Left colon (tissue), 2 donors: ENCODE results near the gene RNH1. TPM values are rescaled to one million over a fixed set of nuclear protein-coding genes. Genes with fewer than 3 reads are reported as not detected.

Experiments
- ATAC-seq: fragments of 200-7000 bp; cut with Tn5 transposase; one replicate; pipeline ENCODE4 v1.9.1; 2020; ENCODE audit warnings: mild to moderate bottlenecking, moderate library complexity
- DNase-seq, 2 donors: peaks; one replicate each; pipeline ENCODE4 v3.0.0-alpha.2; 2020
- intact Hi-C, 2 donors: fragments of 100-400 bp; cut with DNase I in 1 of 2; cut with micrococcal nuclease in 1 of 2; formaldehyde crosslinking; loops; one replicate each; pipeline versions ENCODE4 v1.11.2 to v1.14.0; 2022; cut with DNase I, micrococcal nuclease
- total RNA-seq, 2 donors: library from RNA; stranded (reverse); fragmentation: NEBNext Ultra II Directional; extraction: Animal tissue kit (Norgen Biotek cat#: 25700); gene quantifications; one replicate each; pipeline ENCODE4 v1.2.1, GENCODE V29; 2021
- donor health status: DM: no; HTN: no; CAD: no.
- donor health status: DM: yes; HTN: yes; CAD: no.

Gene RNH1
- total RNA-seq, 2 donors from 2014 or later = 104 to 124 TPM

DNA sequence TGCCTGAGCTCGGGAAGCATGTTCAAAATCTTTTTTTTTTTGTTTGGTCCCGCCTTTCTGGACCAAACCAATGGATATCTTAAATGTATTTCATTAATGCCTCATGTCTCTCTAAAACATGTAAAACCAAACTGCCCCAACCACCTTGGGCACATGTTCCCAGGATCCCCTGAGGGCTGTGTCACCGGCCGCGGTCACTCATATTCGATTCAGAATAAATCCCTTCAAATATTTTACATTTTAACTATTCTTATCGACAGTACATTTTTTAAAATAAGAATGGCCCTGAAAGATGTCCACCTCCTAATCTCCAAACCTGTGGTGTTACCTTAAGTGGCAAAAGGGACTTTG is 2.1 kb downstream of the RNH1 start:
- intact Hi-C loops = no loop called here
- DNase-seq = no peak

GRCh38 chr11:504053-504993 is 2.7 kb downstream of the RNH1 start:
- intact Hi-C loops = no loop called here
- no peak for ATAC-seq
- peak in 1 of 2 donors; percentile 48 for DNase-seq

More for the DNA sequence above, 2.1 kb downstream of the RNH1 start:
- no peak for ATAC-seq

DNA sequence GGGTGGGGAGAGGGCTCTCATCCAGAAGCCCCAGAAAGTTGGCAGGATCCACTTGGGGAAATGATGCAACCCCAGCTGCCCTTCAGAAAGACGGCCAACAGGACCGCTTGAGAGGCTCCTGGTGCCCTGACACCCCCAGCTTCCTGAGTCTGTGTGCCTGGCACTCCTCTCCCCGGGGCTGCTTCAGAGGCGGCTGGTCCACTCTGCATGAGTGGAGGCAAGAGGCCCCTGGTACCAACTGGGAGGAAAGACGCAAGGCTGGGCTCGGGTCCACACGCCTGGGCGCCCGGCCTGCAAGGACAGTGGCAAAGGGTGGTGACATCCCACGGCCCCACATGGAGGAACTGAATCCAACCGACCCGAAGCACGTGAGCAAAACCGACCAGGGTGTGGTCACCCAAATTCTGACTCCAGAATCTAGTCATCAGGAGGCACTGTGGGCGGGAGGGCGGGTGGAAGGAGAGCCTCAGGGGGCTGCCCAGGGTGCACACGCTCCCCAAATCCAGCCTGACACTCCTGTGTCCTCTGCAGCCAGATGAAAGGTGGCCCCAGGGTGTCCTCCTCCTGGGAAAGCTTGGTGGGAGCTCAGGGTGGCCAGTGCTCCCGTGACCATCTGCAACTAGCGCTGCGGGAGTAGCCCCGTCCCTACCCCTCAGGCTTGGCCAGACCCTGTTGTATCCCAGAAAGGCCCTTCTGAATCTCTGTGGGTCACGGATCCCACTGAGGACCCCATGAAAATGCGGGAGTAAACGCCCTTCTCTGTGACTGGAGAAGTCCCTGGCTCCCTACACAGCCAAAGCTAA is 3.7 kb downstream of the RNH1 start:
- ATAC-seq (no peak), DNase-seq (peak; percentile 43 to 55)
- intact Hi-C loops = no loop called here

GRCh38 chr11:502288-503178 is 4.5 kb downstream of the RNH1 start:
- no peak for ATAC-seq
- no peak for DNase-seq
- intact Hi-C loops = no loop called here

DNA sequence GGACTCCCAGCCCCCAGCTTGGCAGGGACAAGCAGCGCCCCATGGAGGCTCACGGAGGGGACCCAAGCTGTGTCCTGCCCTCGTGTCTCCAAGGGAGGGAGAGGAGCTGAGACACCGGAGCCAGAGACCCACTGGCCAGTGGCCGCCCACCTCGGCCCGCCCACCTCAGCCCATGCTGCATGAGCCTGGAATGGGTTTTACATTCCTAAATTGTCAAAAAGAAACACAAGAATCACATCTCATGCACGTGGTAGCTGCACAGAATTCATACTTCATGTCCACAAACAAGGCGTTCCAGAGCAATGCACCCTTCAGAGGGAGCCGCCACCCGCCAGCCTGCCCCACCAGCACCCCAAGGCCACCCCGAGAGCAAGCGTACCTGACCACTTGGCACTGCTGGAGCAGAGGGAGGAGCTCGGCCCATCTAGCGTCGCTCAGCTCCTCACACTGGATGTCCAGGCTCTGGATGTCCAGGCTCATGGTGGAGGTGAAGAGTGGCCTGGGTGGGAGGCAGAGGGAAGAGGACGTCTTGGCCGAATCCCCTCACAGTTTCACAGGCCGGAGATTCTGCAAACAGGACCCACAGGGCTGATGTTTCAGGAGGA is 5.3 kb downstream of the RNH1 start:
- ATAC-seq = no peak
- DNase-seq = no peak
- intact Hi-C loops = no loop called here

- intact Hi-C loops = no loop called here
- ATAC-seq (no peak), DNase-seq (no peak)
These were observed 5.9 kb downstream of the RNH1 start for GRCh38 chr11:501001-501682.

DNA sequence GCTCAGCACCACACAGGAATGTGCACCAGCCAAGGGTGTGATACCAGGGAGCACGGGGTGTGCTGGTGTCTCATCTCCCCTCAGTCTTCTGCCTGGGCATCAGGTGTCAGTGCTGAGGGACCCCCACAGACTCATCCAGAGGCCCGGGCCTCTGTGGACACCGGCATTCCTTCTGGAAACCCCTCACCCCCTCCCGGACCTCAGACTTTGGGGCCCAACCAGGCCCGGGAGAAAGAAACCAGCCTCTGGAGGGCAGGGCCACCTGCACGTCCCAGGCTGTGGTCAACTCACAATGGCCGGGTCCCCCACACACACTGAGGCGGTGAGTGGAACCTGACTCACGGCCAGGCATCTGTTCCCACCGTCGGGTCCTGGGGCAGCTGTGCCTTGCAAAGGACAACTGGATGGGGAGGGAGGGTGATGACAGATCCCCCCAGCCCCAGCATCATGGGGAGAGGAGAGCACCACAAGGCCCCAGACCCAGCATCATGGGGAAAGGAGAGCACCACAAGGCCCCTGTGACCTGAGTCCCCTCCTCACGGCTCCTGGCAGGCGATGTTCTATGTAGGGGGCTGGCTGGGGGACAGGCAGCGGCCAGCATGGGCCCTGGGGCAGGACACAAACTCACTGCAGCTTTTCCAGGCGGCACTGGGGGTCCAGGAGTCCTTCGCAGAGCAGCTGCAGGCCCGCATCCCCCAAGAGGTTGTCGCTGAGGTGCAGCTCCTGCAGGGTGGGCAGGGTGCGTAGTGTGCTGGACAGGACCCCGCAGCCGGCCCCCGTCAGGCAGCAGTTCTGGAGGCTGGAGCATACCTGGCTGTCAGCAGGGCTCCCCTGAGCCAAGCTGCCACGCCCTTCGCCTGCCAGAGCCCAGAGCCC is 7.6 kb downstream of the RNH1 start:
- intact Hi-C loops = no loop called here
- DNase-seq (no peak), ATAC-seq (no peak)

GRCh38 chr11:498297-499181 is 8.5 kb downstream of the RNH1 start:
- DNase-seq (no peak), ATAC-seq (no peak)
- intact Hi-C loops = no loop called here

GRCh38 chr11:497565-498296 is 9.3 kb downstream of the RNH1 start:
- DNase-seq = no peak
- intact Hi-C loops = no loop called here
- ATAC-seq = no peak

DNA sequence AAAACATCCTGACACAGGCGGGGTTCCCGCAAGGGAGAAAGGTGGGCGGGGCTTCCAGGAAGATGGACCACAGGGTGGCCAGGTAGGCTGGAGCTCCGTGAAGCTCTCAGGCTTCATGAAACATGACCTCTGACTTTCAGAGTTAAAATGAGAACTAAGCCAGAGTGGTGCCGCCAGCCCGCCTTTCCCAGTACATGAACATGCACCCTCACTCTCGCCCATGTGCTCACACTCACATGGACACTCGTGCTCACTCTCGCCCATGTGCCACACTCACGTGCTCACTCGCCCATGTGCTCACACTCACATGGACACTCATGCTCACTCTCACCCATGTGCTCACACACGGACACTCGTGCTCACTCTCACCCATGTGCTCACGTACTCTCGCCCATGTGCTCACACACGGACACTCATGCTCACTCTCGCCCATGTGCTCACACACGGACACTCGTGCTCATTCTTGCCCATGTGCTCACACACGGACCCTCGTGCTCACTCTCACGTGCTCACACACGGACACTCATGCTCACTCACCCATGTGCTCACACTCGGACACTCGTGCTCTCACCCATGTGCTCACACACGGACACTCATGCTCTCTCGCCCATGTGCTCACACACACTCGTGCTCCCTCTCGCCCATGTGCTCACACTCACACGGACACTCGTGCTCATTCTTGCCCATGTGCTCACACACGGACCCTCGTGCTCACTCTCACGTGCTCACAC is 10.0 kb downstream of the RNH1 start:
- intact Hi-C loops = no loop called here
- DNase-seq (no peak), ATAC-seq (no peak)

DNA sequence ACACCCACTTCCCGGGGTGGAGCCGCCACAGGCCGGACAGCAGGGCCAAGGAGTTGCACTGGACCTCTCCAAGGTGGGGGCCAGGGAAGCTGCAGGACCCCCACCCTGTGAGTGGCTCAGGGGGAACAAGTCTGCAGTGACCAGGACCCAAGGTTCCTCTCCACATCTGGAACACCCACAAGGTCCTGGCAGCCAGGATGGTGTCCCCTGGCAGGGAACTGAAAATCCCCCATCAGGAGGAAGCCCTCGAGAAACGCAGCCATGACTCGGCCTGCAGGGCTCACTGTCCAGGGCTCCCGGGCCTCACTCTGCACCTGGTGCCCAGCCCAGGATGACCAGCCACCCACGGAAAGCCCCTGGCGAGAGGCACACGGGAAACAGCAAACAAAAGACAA is 11.5 kb downstream of the RNH1 start:
- intact Hi-C loops = no loop called here
- DNase-seq (no peak), ATAC-seq (no peak)

DNA sequence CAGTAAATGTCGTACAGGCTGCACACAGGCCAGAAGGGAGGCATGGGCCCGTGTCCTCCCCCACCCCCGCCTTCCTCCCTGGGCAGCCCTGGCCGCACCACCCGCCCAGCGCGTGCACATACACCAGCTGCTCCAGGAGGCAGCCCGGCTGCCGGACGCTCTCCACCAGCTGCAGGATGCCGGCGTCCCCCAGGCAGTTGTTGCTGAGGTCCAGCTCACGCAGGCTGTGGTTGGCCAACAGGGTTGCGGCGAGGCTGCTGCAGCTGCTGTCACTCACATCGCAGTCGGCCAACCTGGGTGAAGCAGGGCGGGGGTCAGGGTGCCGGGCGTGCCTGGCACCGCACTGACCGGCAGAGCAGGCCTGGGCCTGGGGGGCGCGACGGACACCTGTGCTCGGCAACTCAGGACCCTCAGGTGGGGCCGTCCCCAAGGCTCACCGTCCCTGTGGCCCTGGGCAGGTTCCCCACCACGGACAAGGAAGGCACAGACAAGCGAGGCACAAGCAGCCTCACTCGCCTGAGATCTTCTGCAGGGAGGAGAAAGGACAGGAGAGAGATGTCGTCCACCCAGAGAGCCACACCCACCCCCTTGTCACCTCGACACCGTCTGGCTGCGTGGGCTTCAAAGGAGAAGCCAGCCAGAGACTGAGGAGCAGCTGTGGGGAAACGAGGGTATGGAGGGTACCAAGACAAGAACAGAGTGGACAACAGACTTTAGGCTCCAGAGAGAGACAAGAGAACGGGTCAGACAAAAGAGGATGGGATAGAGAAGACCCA is 12.1 kb downstream of the RNH1 start:
- DNase-seq (no peak), ATAC-seq (no peak)
- intact Hi-C loops = no loop called here

DNA sequence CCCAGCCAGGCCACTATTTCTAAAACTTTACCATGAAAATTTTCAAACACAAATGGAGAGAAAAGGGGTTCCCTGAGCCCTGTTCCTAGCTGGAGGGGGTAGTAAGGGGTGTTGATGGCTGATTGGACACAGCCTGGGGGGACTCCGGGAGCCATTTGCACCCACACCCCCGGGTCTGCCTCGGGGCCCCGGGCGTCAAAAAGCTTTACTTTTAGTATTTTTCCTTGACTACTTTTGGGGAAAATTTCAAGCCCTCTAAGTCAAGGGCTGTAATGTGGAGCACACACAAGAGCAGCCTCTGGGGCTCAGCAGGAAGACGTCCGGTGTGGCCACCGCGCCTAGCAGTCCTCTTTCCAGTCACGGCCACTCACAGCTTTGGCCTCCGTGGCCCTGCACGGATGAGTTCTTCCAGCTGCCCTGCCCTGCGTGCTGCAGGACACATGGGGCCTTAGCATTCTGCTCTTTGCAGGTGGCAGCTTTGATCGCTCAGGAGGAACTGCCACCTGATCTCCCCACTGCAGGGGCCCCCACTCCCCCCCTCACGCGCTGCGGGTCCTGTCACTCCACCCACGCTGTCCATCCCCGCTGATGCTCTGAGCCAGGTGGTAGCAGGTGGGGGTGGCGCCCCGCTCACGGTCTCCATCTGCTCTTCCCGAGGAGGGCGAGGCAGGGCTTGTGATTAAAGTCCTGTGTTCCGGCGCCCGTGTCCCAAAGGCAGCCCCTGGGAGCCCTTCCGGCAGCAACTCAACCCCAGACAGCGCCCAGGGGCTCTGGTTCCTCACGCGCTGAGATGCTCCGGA is 14.4 kb downstream of the RNH1 start:
- DNase-seq (no peak), ATAC-seq (peak; percentile 35)
- intact Hi-C loops = no loop called here

DNA sequence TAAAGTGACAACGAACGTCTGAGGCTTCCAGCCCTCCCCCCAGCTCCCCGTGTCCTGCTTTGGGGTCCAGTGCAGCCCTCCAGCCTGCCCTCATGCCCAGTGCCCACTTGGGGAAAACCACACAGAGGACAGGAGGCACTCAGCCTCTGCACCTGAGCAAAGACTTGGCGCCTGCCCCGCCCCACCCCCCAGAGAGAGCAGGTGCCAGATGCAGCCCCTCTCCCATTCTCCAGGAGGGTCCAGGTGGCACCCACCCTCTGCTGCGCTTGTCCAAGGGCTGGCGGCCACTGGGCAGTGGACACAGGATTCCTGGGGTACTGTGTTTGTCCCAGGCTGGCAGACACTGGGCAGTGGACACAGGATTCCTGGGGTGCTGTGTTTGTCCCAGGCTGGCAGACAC is 15.7 kb downstream of the RNH1 start:
- DNase-seq (no peak), ATAC-seq (no peak)
- intact Hi-C loops = no loop called here
